Suppressor macrophage treated with lipopolysaccharide for 4 hours (primary cell): ENCODE measurements around the gene TPTE2.
"Not testable (repeated sequence)": the region's sequence is repeated elsewhere in the genome, so short reads cannot be mapped to it uniquely, and the experiment has no call there.

Experiments
- DNase-seq: peaks from one replicate; pipeline ENCODE4 v3.0.0-alpha.2; 2020

TPTE2 gene

GRCh38 chr13:19561585-19561984 is 253 bp upstream of the TPTE2 start:
- DNase-seq, result no peak

GRCh38 chr13:19560672-19561071 is 660 bp downstream of the TPTE2 start:
- DNase-seq, result not testable (repeated sequence)

DNA sequence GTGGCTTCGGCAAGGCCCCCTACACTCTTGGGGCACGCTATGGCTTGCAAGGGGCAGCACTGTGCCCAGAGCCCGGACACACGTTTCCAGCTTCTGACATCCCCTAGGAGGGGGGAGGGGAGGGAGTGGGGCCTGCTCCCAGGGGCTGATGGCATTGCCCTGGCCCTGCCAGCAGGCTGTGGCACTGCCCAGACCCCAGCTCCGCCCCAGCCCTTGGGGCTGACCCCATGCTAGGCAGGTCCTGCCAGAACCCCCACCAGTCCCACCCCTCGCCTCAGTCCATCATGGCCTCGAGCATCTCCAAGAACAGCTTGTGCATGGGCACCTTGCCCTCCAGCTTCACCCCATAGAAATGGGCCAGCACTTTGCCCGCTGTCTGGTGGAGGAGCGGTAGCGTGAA is 1.6 kb downstream of the TPTE2 start:
- DNase-seq, result not testable (repeated sequence)

DNA sequence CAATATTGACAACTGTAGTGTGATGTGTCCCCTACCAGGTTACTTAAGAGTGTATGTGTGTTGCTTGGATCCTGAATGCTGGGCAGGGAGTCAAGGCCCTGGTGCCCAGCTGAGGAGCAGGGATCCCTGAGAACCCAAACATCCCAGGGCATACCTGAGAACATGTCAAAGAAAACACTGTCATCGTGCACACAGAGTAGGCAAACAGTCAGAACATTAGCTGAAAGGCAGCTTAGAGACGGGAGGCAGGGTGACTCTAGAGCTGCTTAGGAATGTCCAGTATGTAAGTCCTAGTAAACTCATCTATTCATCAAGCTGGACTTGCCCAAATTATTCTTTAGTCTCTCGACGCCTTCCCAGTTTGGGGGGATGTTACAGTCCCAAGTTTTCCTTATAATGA is 4.0 kb downstream of the TPTE2 start:
- not testable (repeated sequence) for DNase-seq

DNA sequence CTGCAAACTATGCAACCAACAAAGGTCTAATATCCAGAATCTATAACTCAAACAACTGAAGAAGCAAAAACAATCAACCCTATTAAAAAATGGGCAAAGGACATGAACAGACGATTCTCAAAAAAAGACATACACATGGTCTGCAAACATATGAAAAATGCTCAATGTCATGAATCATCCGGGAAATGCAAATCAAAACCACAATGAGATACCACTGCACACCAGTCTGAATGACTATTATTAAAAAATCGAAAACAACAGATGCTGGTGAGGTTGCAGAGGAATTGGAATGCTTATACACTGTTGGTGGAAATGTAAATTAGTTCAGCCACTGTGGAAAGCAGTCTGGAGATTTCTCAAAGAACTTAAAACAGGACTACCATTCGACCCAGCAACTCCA is 12.1 kb downstream of the TPTE2 start:
- not testable (repeated sequence) for DNase-seq

DNA sequence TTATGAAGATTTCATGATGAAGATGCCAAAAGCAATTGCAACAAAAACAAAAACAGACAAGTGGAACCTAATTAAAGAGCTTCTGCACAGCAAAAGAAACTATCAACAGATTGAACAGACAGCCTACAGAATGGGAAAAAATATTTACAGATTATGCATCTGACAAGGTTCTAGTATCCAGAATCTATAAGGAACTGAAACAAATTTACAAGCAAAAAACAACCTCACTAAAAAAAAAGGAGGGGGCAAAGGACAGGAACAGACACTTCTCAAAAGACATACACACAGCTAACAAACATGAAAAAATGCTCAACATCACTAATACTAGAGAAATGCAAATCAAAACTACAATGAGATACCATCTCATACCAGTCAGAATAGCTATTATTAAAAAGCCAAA is 35.7 kb downstream of the TPTE2 start:
- not testable (repeated sequence) for DNase-seq

DNA sequence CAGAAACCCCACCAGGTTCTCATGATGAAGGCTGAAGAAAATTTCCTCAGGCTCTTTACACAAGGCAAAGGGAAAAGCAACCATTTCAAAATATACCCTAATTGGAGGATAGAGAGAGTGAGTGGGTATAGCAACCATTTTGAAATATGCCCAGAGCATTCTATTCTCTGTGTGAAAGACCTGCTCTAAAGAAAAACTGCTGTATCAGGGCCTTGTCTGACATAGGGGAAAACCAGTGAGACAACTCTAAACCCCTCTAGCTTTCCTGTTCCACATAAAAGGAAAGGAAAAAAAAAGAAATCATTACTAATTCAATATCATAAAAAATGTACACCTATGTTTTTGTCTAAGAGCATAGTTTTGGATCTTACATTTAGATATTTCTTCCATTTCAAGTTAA is 42.3 kb downstream of the TPTE2 start:
- DNase-seq, result no peak

GRCh38 chr13:19507623-19508022 is 53.7 kb downstream of the TPTE2 start:
- DNase-seq, result not testable (repeated sequence)

- DNase-seq, result not testable (repeated sequence)
Observed at GRCh38 chr13:19460126-19460525, 101.2 kb downstream of the TPTE2 start.

DNA sequence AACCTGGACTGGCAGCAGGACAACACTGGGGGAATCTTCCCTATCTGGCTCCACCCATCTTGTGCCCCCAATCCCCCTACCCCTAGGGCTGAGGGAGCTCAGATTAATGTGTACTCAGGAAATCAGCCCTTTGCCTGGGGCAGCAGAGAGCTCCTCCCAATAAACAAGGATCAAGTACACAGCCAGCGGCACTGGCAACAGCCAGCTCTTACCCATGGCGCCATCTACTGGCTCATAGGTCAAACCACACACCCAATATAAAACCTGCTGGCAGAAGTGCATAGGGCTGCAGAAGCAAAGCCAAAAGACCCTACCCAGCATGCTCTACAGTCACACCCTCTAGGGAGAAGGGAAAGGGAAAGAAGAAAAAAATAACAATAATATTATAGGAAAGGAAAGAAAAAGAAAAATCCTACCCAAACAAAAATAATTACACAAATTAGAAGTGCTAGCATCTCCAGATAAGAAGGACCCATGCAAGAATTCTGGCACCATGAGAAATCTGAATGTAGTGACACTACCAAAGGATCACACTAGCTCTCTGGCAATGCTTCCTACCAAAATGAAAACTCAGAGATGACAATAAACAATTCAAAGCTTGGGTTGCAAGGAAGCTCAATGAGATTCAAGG is 122.2 kb downstream of the TPTE2 start:
- peak; percentile 16 for DNase-seq

- DNase-seq, result not testable (repeated sequence)
Observed at GRCh38 chr13:19437780-19438179, 123.6 kb downstream of the TPTE2 start.

DNA sequence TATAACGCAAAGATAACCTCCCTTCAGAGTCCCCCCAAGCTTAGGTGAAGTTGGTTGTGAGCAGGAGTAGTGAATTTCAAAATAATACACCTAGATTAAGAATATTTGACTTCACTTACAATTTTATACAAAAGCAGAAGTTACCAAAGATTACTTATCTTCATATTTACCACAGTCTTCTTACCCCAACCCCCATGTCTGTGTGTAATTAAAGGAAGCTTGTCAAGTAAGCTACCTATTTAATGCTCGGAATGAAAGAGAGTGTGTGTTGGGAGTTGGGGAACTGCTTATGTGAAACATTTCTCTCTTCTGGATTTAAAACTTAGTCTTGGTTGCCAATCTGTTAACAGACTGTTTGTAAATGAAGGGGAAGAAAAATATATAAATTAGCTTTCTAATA is 139.1 kb downstream of the TPTE2 start:
- DNase-seq, result not testable (repeated sequence)

- not testable (repeated sequence) for DNase-seq
Observed at GRCh38 chr13:19412494-19412893, 148.8 kb downstream of the TPTE2 start.

DNA sequence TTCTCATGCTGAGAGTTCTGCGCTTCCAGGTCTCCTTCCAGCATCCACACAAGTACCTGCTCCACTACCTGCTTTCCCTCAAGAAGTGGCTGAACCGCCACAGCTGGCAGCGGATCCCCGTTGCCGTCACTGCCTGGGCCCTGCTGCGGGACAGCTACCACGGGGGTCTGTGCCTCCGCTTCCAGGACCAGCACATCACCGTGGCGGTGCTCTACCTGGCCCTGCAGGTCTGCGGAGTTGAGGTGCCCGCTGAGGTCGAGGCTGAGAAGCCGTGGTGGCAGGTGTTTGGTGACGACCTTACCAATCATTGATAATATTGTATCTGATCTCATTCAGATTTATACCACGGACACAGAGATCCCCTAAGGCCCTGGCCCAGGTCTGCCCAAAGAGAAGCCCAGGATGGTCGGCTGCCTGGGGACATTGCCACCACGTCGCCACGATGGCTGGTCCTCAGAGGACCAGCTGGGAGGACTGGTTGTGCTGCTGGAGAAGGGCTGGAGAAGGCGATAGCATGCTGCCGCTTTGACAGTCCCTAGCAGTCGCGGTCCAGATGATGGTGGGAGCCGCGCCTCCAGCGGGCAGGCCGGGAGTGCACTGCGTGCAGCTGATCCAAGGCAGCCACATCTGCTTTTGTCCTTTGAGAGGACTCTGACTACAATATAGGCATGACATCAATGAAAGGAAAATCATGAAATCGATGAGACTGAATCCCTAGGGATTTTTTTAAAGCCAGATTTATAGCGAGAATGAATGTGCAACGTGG is 178.4 kb downstream of the TPTE2 start:
- DNase-seq, result not testable (repeated sequence)

- DNase-seq, result no peak
Observed at GRCh38 chr13:19382111-19382510, 179.2 kb downstream of the TPTE2 start.
